OCI-LY1 (cell line): ENCODE data around the gene MEIKIN.

ENCODE experiments used
- CTCF ChIP-seq: fragments of 200-600 bp; sonication (generic), shearing (Covaris generic); IDR thresholded peaks from 2 replicates; pipeline ENCODE4 v1.5.1; 2017; ENCODE audit warnings: mild to moderate bottlenecking, antibody characterized with exemption, low read length, moderate library complexity, mixed read lengths
- EZH2 ChIP-seq: fragments of 200-600 bp; sonication (generic), shearing (Covaris generic); IDR thresholded peaks from 2 replicates; pipeline ENCODE4 v1.8.0; 2017; ENCODE audit warnings: borderline replicate concordance, mixed run types, mild to moderate bottlenecking, antibody characterized with exemption, low read length, moderate library complexity, mixed read lengths

GRCh38 chr5:131984956-131985665, 39.6 kb upstream of the MEIKIN start:
- TF ChIP-seq CTCF, result no peak
- no peak for TF ChIP-seq EZH2
